H4 (cell line): Measurements from ENCODE around the gene CLCN5. TPM values are rescaled to one million over a fixed set of nuclear protein-coding genes. Genes with fewer than 3 reads are reported as not detected.

Source experiments
- total RNA-seq: library from RNA; depleted of rRNA; stranded (reverse); fragments of >200 nt; shearing (Covaris generic); gene quantifications from 2 replicates; pipeline ENCODE4 v1.2.3, GENCODE V29; 2014; rRNA removed

The CLCN5 gene
- total RNA-seq, 1 experiment from 2014 or later = 3.6 TPM

Other genes starting within 250 kb of the CLCN5 start
- gene PAGE1, start 226.6 kb upstream of the CLCN5 start, total RNA-seq = 0.39 and 0.41 TPM in 2 replicates
- gene PAGE4, start 93.3 kb upstream of the CLCN5 start, total RNA-seq = not detected in 2 replicates
- 1.1 and 3.5 TPM in 2 replicates for gene USP27X, start 43.1 kb upstream of the CLCN5 start, total RNA-seq